GM12874 (cell line): ENCODE measurements around the gene PER2.

Experiments used
- TF ChIP-seq, protein P1 (sequence below): IDR thresholded peaks from 2 replicates; pipeline ENCODE4 v1.5.1; 2011; ENCODE audit warnings: low read depth, mild to moderate bottlenecking, control low read depth, low read length, moderate library complexity; ENCODE audit not compliant: insufficient read depth

PER2 gene

DNA sequence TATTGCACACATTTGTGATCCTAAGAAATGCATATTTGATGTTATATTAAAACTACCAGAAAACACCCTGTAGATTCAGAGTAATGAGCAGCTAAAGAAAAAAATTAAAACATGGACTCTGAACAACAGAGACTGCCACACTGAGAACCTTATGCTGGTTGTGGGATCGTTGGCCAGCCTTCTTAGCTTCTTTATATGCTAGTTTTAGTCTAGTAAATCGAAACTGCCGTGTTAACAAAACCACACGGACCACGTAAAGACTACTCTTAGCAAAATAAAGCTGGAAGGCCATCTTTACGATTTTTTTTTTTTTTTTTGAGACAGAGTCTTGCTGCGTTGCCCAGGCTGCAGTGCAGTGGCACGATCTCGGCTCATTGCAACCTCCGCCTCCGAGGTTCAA, 22.8 kb downstream of the PER2 start:
- TF ChIP-seq, protein P1, sequence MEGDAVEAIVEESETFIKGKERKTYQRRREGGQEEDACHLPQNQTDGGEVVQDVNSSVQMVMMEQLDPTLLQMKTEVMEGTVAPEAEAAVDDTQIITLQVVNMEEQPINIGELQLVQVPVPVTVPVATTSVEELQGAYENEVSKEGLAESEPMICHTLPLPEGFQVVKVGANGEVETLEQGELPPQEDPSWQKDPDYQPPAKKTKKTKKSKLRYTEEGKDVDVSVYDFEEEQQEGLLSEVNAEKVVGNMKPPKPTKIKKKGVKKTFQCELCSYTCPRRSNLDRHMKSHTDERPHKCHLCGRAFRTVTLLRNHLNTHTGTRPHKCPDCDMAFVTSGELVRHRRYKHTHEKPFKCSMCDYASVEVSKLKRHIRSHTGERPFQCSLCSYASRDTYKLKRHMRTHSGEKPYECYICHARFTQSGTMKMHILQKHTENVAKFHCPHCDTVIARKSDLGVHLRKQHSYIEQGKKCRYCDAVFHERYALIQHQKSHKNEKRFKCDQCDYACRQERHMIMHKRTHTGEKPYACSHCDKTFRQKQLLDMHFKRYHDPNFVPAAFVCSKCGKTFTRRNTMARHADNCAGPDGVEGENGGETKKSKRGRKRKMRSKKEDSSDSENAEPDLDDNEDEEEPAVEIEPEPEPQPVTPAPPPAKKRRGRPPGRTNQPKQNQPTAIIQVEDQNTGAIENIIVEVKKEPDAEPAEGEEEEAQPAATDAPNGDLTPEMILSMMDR, result no peak

DNA sequence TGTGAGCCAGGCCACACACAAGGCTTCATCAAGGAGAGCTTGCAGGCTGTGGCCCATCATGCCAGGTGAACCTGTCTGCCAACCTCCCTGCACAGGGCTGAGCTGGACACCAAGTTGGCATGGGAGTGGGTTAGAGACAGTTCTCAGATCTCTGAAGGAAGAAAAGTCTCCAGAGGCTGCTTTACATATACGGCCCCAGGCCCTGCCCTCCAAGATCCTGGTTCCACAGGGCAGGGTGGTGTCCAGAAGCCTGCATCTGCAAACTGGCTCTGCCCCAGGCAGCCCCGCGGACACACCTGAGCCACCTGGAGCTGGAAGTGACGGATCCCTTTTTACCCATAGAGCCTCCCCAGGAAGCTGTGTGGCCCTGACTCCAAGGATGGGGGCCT, 24.3 kb downstream of the PER2 start:
- TF ChIP-seq, protein P1, result no peak

DNA sequence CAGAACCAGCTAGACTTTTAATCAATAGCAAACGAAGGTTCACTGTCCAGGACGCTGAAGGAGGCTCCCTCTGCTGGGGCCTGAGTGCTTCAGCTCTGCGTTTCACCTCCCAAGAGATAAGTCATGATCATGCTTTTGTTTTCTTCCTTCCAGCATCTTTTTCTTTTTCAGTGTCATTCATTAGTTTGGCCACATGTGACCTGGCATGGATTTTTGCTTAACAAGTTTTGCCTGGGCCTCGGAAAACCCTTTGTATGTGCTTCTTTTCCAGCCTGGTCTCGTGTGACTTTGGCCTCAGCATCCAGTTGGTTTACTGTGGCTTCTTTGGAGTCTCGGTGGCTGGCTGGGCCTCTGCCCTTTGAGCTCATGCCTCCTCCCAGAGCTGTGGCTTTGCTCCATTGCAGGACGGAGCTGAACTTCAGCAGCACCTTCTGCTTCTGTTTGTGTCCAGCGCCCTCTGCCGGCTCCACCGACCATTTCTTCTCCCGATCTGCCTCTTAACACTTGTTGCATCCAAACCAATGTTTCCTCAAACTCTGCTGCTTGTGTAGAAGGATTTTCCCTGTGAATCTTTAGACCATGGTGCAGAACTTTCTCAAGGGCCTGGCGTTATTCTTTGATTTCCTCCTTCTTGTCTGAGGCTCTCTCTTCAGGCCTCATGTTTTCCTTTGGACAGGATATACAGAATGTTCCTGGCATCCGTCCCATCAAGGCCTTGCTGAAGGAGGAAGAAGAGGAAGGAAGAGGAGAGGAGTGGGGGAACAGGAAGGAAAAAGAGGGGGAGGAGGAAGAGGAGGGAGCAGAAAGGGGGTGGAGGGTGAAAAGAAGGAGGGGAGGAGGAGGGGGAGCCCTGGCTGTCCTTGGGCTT, 25.0 kb downstream of the PER2 start:
- TF ChIP-seq, protein P1, result peak; percentile 83

DNA sequence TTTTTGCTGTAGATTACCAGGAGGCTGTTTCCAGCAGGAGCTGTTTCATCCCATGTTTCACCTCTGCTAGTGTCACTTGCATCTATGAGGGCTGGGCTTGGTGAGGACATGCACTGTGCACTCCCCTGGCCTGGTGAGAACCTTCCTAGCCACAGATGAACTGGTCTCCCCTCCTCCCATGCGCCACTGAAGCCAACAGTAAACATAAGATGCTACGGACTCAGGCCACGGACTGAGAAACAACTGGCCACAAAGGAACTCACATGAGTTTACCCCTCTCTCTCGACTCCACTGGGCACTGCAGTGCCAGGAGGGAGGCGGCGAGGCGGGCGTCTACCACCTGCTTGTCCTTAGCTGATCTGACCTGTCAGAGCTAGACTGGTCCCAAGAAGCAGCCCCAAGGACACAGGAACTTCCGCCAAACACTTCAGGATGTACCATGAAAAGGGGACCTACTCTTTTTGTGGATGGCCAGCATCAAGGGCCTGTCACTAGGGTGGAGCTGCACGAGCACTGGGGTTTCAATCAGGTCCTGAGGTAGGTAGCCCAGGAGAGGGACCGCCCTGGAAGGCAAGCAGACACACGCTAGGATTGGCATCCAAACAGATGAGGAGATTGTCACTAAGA, 25.8 kb downstream of the PER2 start:
- TF ChIP-seq, protein P1, result no peak

DNA sequence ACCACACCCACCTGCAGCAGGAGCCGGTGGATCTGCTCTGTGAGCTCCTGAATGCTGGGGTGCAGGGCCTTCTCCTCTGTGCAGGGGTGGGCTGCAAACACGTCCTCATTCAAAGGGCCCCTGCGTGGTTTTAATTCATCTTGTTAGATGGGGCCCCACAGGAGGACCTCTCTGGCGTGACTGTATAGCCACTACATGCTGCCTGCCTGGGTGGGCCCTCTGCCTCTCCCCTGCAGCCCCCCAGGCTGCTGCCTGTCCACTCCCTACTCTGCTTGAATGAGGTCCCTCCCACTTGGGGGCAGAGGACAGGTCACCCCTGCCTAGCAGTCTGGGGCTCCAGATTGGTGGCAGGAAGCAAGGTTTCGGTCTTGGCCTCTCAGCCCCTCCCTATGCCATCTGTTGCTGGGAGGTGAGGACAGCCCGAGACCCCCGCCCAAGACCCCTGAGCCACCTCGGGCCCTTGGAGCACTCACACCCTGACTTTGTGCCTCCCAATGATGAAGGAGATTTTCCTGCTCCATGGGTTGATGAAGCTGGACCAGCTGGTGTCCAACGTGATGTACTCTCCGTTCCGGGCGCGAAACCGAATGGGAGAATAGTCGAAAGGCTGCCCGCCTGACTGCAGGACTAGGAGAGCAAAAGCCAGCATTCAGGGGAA, 26.6 kb downstream of the PER2 start:
- TF ChIP-seq, protein P1, result no peak

DNA sequence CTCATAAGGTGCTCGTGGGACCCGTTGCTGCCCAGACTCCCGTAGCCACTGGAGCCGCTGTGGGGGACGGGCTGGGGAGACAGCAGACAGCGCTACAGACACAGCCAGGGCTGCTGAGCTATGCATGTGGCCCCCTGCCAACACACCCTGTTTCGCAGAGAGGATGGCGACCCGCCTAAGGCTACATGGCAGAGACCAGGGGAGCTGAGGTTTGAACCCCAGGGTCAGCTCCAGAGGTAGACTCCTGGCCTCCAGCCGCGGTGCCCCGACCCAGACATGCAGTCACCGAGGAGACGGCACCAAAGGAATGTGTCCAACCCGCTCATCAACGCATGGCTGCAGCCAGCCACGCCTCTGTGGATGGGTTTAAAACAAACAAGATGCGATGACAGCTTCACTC, 27.5 kb downstream of the PER2 start:
- TF ChIP-seq, protein P1, result no peak
